ENCODE data around the gene TBRG4.

The TBRG4 gene

GRCh38 chr7:45140827-45141226 lies 29.3 kb upstream of the TBRG4 start:
- FAIRE-seq, result no peak

GRCh38 chr7:45138433-45139267 lies 27.2 kb upstream of the TBRG4 start:
- no peak for FAIRE-seq

GRCh38 chr7:45136106-45137060 lies 24.9 kb upstream of the TBRG4 start:
- FAIRE-seq, result peak; percentile 95

GRCh38 chr7:45133877-45134276 lies 22.4 kb upstream of the TBRG4 start:
- no peak for FAIRE-seq

- no peak for FAIRE-seq
Measured at GRCh38 chr7:45133352-45133751, 21.9 kb upstream of the TBRG4 start.

- FAIRE-seq, result no peak
Measured at GRCh38 chr7:45132708-45133320, 21.3 kb upstream of the TBRG4 start.

- no peak for FAIRE-seq
Measured at GRCh38 chr7:45131891-45132290, 20.4 kb upstream of the TBRG4 start.

- FAIRE-seq, result no peak
Measured at GRCh38 chr7:45130910-45131309, 19.4 kb upstream of the TBRG4 start.

- FAIRE-seq, result no peak
Measured at GRCh38 chr7:45129906-45130305, 18.4 kb upstream of the TBRG4 start.

GRCh38 chr7:45129181-45129800 lies 17.8 kb upstream of the TBRG4 start:
- no peak for FAIRE-seq

GRCh38 chr7:45126920-45127319 lies 15.4 kb upstream of the TBRG4 start:
- FAIRE-seq, result no peak

- FAIRE-seq, result no peak
Measured at GRCh38 chr7:45126201-45126600, 14.7 kb upstream of the TBRG4 start.

- no peak for FAIRE-seq
Measured at GRCh38 chr7:45125193-45125904, 13.9 kb upstream of the TBRG4 start.

GRCh38 chr7:45123913-45124710 lies 12.6 kb upstream of the TBRG4 start:
- FAIRE-seq, result no peak

GRCh38 chr7:45122975-45123860 lies 11.7 kb upstream of the TBRG4 start:
- FAIRE-seq, result no peak

GRCh38 chr7:45119550-45119949 lies 8.1 kb upstream of the TBRG4 start:
- FAIRE-seq, result no peak

GRCh38 chr7:45118889-45119331 lies 7.4 kb upstream of the TBRG4 start:
- no peak for FAIRE-seq

GRCh38 chr7:45118292-45118691 lies 6.8 kb upstream of the TBRG4 start:
- no peak for FAIRE-seq

GRCh38 chr7:45117582-45117981 lies 6.1 kb upstream of the TBRG4 start:
- no peak for FAIRE-seq

GRCh38 chr7:45116048-45116447 lies 4.6 kb upstream of the TBRG4 start:
- no peak for FAIRE-seq

Measured in islet of Langerhans (tissue), 1 donor.